Panc1 (cell line): ENCODE data around the gene SIL1. TPM values are rescaled to one million over a fixed set of nuclear protein-coding genes. Genes with fewer than 3 reads are reported as not detected.

Experiments
- ATAC-seq: fragments of 200-7000 bp; cut with Tn5 transposase; 2 replicates; pipeline ENCODE4 v1.9.1; 2020; ENCODE audit warnings: mild to moderate bottlenecking, moderate library complexity
- BruUV-seq: library from RNA; stranded (reverse); fragments of 400-500 nt; replicated peaks from 2 replicates; lab custom pipeline; 2021; lab: Mats Ljungman, UMichigan
- CTCF ChIA-PET: fragments of 300-600 bp; sonication (Branson Sonifier 250); formaldehyde crosslinking; loops from one replicate; lab custom pipeline; 2022; ENCODE audit warnings: antibody characterized with exemption; lab: Charles Lee
- POLR2A ChIA-PET: fragments of 300-600 bp; sonication (Branson Sonifier 250); formaldehyde crosslinking; loops from one replicate; lab custom pipeline; 2022; ENCODE audit warnings: antibody characterized with exemption; lab: Charles Lee
- DNase-seq: peaks from one replicate; pipeline ENCODE4 v3.0.0-alpha.2; 2010; ENCODE audit warnings: low read depth, low spot score
- H3K27ac ChIP-seq: 2 replicates; pipeline ENCODE4 v1.5.1; 2011; ENCODE audit warnings: mild to moderate bottlenecking, low read length, inconsistent platforms
- H3K27me3 ChIP-seq: fragments of 200-500 bp; sonication (Bioruptor generic); 2 replicates; pipeline ENCODE4 v1.6.0; 2014; ENCODE audit warnings: low read length, inconsistent platforms; ENCODE audit not compliant: control insufficient read depth, insufficient read depth
- H3K36me3 ChIP-seq: fragments of 200-500 bp; sonication (Bioruptor generic); 2 replicates; pipeline ENCODE4 v1.5.1; 2014; ENCODE audit warnings: inconsistent platforms, mild to moderate bottlenecking, low read length, moderate library complexity; ENCODE audit not compliant: control insufficient read depth, insufficient read depth
- H3K4me1 ChIP-seq: 2 replicates; pipeline ENCODE4 v1.5.1; 2011; ENCODE audit warnings: inconsistent platforms, mild to moderate bottlenecking, low read length, moderate library complexity; ENCODE audit not compliant: control insufficient read depth, insufficient read depth
- H3K4me3 ChIP-seq, 2 experiments: 2 replicates each; pipeline ENCODE4 v1.5.1; 2011 to 2012; ENCODE audit warnings: low read depth in 2 of 2, low read length in 2 of 2, mild to moderate bottlenecking in 2 of 2, inconsistent platforms in 1 of 2, moderate library complexity in 1 of 2
- H3K9me3 ChIP-seq: fragments of 200-500 bp; sonication (Bioruptor generic); 2 replicates; pipeline ENCODE4 v1.5.1; 2014; ENCODE audit warnings: low read depth, mild to moderate bottlenecking, inconsistent platforms, low read length, moderate library complexity; ENCODE audit not compliant: control insufficient read depth, insufficient read depth
- POLR2AphosphoS5 ChIP-seq: IDR thresholded peaks from 2 replicates; pipeline ENCODE4 v1.6.1; 2012; ENCODE audit warnings: mild to moderate bottlenecking, low read depth, low read length, moderate library complexity
- SIN3A ChIP-seq: IDR thresholded peaks from 2 replicates; pipeline ENCODE4 v1.6.1; 2012; ENCODE audit warnings: low read depth, mild to moderate bottlenecking, low read length, moderate library complexity, borderline replicate concordance; ENCODE audit not compliant: insufficient read depth
- TCF7L2 ChIP-seq: IDR thresholded peaks from 2 replicates; pipeline ENCODE4 v1.6.1; 2011; ENCODE audit warnings: mild to moderate bottlenecking, low read depth, low read length, inconsistent platforms
- in situ Hi-C: cut with HindIII; loops from 2 replicates; pipeline ENCODE4 v1.10.0; 2016; ENCODE audit warnings: low sequenced_read_pairs, low pct_unique_long_range_greater_than_20kb
- intact Hi-C: fragments of 100-400 bp; cut with micrococcal nuclease; formaldehyde crosslinking; loops from one replicate; pipeline ENCODE4 v1.10.0; 2022; ENCODE audit not compliant: unreplicated experiment
- total RNA-seq: library from RNA; stranded (reverse); gene quantifications from one replicate; pipeline ENCODE4 v1.2.1, GENCODE V29; 2021; ENCODE audit not compliant: unreplicated experiment
- TF ChIP-seq, protein P1 (sequence below): fragments of 450-650 bp; IDR thresholded peaks from 2 replicates; pipeline ENCODE4 v1.5.1; 2017; ENCODE audit warnings: mild to moderate bottlenecking
- TF ChIP-seq, protein P2 (sequence below), 2 experiments: IDR thresholded peaks; 2 replicates each; pipeline ENCODE4 v1.6.1; 2011 to 2012; ENCODE audit warnings: low read depth in 2 of 2, control low read depth in 1 of 2, low read length in 1 of 2, mild to moderate bottlenecking in 1 of 2, moderate library complexity in 1 of 2; ENCODE audit not compliant: insufficient read depth in 1 of 2

Gene SIL1
- total RNA-seq, 1 experiment from 2014 or later, result 35.4 TPM

DNA sequence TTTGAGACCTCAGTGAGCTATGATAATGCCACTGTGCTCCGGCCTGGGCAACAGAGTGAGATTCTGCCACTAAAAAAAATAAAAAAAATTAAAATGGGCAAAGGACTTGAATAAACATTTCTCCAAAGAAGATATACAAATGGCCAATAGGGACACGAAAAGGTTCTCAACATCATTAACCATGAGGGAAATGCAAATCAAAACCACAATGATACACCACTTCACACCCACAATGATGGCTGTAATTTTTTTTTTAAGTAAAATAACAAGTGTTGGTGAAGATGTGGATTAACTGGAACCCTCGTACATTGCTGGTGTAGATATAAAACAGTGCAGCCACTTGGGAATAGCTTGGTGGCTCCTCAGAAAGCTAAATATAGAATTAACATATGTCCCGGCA is 68.0 kb downstream of the SIL1 start:
- CTCF ChIA-PET, result no interaction called here
- BruUV-seq, result no TSS peak
- Histone ChIP-seq H3K4me1 (no peaks in the 10 kb centered on the region), H3K27me3 (no peaks in the 10 kb centered on the region), H3K4me3 (no peak overlapping the region), H3K36me3 (no peaks in the 10 kb centered on the region), H3K27ac (no peak overlapping the region), H3K9me3 (no peaks in the 10 kb centered on the region)
- intact Hi-C loops, result no loop called here
- no peak for TF ChIP-seq POLR2AphosphoS5
- TF ChIP-seq, protein P1, sequence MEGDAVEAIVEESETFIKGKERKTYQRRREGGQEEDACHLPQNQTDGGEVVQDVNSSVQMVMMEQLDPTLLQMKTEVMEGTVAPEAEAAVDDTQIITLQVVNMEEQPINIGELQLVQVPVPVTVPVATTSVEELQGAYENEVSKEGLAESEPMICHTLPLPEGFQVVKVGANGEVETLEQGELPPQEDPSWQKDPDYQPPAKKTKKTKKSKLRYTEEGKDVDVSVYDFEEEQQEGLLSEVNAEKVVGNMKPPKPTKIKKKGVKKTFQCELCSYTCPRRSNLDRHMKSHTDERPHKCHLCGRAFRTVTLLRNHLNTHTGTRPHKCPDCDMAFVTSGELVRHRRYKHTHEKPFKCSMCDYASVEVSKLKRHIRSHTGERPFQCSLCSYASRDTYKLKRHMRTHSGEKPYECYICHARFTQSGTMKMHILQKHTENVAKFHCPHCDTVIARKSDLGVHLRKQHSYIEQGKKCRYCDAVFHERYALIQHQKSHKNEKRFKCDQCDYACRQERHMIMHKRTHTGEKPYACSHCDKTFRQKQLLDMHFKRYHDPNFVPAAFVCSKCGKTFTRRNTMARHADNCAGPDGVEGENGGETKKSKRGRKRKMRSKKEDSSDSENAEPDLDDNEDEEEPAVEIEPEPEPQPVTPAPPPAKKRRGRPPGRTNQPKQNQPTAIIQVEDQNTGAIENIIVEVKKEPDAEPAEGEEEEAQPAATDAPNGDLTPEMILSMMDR, result no peak
- TF ChIP-seq SIN3A, result no peak
- TF ChIP-seq, protein P2, sequence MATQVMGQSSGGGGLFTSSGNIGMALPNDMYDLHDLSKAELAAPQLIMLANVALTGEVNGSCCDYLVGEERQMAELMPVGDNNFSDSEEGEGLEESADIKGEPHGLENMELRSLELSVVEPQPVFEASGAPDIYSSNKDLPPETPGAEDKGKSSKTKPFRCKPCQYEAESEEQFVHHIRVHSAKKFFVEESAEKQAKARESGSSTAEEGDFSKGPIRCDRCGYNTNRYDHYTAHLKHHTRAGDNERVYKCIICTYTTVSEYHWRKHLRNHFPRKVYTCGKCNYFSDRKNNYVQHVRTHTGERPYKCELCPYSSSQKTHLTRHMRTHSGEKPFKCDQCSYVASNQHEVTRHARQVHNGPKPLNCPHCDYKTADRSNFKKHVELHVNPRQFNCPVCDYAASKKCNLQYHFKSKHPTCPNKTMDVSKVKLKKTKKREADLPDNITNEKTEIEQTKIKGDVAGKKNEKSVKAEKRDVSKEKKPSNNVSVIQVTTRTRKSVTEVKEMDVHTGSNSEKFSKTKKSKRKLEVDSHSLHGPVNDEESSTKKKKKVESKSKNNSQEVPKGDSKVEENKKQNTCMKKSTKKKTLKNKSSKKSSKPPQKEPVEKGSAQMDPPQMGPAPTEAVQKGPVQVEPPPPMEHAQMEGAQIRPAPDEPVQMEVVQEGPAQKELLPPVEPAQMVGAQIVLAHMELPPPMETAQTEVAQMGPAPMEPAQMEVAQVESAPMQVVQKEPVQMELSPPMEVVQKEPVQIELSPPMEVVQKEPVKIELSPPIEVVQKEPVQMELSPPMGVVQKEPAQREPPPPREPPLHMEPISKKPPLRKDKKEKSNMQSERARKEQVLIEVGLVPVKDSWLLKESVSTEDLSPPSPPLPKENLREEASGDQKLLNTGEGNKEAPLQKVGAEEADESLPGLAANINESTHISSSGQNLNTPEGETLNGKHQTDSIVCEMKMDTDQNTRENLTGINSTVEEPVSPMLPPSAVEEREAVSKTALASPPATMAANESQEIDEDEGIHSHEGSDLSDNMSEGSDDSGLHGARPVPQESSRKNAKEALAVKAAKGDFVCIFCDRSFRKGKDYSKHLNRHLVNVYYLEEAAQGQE (IDR thresholded peaks at IDR 0.05; ENCODE audit: insufficient read depth in 1 of 2, low read depth in 2 of 2, low read length in 1 of 2), result no peak
- POLR2A ChIA-PET, result no interaction called here
- no peak for DNase-seq
- in situ Hi-C loops, result no loop called here
- ATAC-seq, result no peak

DNA sequence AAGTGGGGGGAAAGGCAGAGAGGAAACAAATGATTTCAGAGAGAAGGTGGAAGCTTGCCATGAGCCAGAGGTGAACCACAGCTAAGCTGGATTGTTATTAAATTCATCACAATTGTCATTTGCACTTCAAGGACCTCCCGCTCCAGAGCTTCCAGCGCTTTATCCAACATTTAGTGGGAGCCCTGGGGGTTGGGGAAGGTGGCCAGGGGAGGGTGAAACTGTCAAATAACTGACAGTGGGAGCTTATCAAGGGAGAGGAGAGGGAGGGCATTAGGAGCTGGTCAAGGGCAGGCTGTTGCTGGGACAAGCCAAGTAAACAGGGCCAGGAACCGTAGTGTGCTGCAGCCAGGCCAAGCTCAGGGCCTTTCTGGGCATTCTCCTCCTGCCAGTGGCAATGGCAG is 71.5 kb downstream of the SIL1 start:
- no peak for ATAC-seq
- no TSS peak for BruUV-seq
- Histone ChIP-seq H3K27me3 (no peaks in the 10 kb centered on the region), H3K36me3 (no peaks in the 10 kb centered on the region), H3K27ac (no peak overlapping the region), H3K4me3 (no peak overlapping the region), H3K9me3 (no peaks in the 10 kb centered on the region), H3K4me1 (no peaks in the 10 kb centered on the region)
- ChIA-PET POLR2A (no interaction called here), CTCF (no interaction called here)
- intact Hi-C loops, result no loop called here
- TF ChIP-seq SIN3A, result no peak
- TF ChIP-seq POLR2AphosphoS5, result no peak
- TF ChIP-seq, protein P2 (IDR thresholded peaks at IDR 0.05; ENCODE audit: insufficient read depth in 1 of 2, low read depth in 2 of 2, low read length in 1 of 2), result no peak
- no peak for TF ChIP-seq TCF7L2
- TF ChIP-seq, protein P1, result no peak
- no peak for DNase-seq
- in situ Hi-C loops, result no loop called here
